Caco-2 (cell line): Measurements from ENCODE around the gene MRPL24. TPM values are rescaled to one million over a fixed set of nuclear protein-coding genes. Genes with fewer than 3 reads are reported as not detected.
A peak's percentile ranks its signal among the peaks of the same experiment; 100 is the strongest.

Experiments used
- BruUV-seq: library from RNA; stranded (reverse); fragments of 400-500 nt; replicated peaks from 2 replicates; lab custom pipeline; 2021; lab: Mats Ljungman, UMichigan
- CTCF ChIA-PET: fragments of 300-600 bp; sonication (Branson Sonifier 250); formaldehyde crosslinking; loops from one replicate; lab custom pipeline; 2022; ENCODE audit warnings: antibody characterized with exemption; lab: Charles Lee
- POLR2A ChIA-PET: fragments of 300-600 bp; sonication (Branson Sonifier 250); formaldehyde crosslinking; loops from one replicate; lab custom pipeline; 2022; ENCODE audit warnings: antibody characterized with exemption; lab: Charles Lee
- DNase-seq, 2 experiments: peaks; one replicate each; pipeline versions ENCODE4 v3.0.0 to v3.0.0-alpha.2; 2020 to 2022
- H3K27me3 ChIP-seq: replicated peaks from 2 replicates; pipeline ENCODE4 v1.6.0; 2011; ENCODE audit warnings: low read length; ENCODE audit not compliant: control insufficient read depth, insufficient read depth
- H3K36me3 ChIP-seq: 2 replicates; pipeline ENCODE4 v1.5.1; 2011; ENCODE audit warnings: low read length; ENCODE audit not compliant: control insufficient read depth, insufficient read depth
- H3K4me1 ChIP-seq: fragments of 250-450 bp; sonication (Bioruptor Pico); 2 replicates; pipeline ENCODE4 v1.5.1; 2020; ENCODE audit warnings: mild to moderate bottlenecking
- H3K4me3 ChIP-seq: 2 replicates; pipeline ENCODE4 v1.5.1; 2011; ENCODE audit warnings: low read depth, mild to moderate bottlenecking, control low read depth, low read length
- H3K9me3 ChIP-seq: fragments of 250-450 bp; sonication (Bioruptor Pico); 2 replicates; pipeline ENCODE4 v1.5.1; 2020; ENCODE audit warnings: mild to moderate bottlenecking, moderate library complexity
- H3K27ac Mint-ChIP-seq: one replicate; pipeline ENCODE4 v1.8.0; 2022; ENCODE audit warnings: mixed read lengths; ENCODE audit not compliant: unreplicated experiment
- H3K27me3 Mint-ChIP-seq: one replicate; pipeline ENCODE4 v1.8.0; 2022; ENCODE audit warnings: mixed read lengths; ENCODE audit not compliant: insufficient read depth, unreplicated experiment
- H3K36me3 Mint-ChIP-seq: one replicate; pipeline ENCODE4 v1.8.0; 2022; ENCODE audit warnings: mild to moderate bottlenecking, mixed read lengths; ENCODE audit not compliant: insufficient read depth, unreplicated experiment
- H3K4me1 Mint-ChIP-seq: one replicate; pipeline ENCODE4 v1.8.0; 2022; ENCODE audit warnings: low read depth, mixed read lengths; ENCODE audit not compliant: unreplicated experiment
- H3K4me3 Mint-ChIP-seq: one replicate; pipeline ENCODE4 v1.8.0; 2022; ENCODE audit warnings: mild to moderate bottlenecking, moderate library complexity, mixed read lengths; ENCODE audit not compliant: unreplicated experiment
- H3K9me3 Mint-ChIP-seq: one replicate; pipeline ENCODE4 v1.8.0; 2022; ENCODE audit warnings: mixed read lengths; ENCODE audit not compliant: unreplicated experiment
- CTCF ChIP-seq, 2 experiments: fragments of 200-600 bp in 1 of 2; IDR thresholded peaks; 1 replicate in 1 of 2; 2 replicates in 1 of 2; pipeline versions ENCODE4 v1.5.1 to v1.8.0; 2011 to 2022; ENCODE audit warnings: antibody characterized with exemption in 1 of 2, control low read depth in 1 of 2, inconsistent platforms in 1 of 2, low read depth in 1 of 2, low read length in 1 of 2, mild to moderate bottlenecking in 1 of 2, moderate library complexity in 1 of 2; ENCODE audit not compliant: insufficient read depth in 1 of 2, severe bottlenecking in 1 of 2, unreplicated experiment in 1 of 2
- intact Hi-C: fragments of 100-400 bp; cut with micrococcal nuclease; formaldehyde crosslinking; loops from one replicate; pipeline ENCODE4 v1.10.0; 2022; ENCODE audit not compliant: unreplicated experiment
- total RNA-seq: library from RNA; stranded (reverse); gene quantifications from 2 replicates; pipeline ENCODE4 v1.2.3, GENCODE V29; 2022

The MRPL24 gene
- total RNA-seq, 1 experiment from 2014 or later = 52.6 TPM

DNA sequence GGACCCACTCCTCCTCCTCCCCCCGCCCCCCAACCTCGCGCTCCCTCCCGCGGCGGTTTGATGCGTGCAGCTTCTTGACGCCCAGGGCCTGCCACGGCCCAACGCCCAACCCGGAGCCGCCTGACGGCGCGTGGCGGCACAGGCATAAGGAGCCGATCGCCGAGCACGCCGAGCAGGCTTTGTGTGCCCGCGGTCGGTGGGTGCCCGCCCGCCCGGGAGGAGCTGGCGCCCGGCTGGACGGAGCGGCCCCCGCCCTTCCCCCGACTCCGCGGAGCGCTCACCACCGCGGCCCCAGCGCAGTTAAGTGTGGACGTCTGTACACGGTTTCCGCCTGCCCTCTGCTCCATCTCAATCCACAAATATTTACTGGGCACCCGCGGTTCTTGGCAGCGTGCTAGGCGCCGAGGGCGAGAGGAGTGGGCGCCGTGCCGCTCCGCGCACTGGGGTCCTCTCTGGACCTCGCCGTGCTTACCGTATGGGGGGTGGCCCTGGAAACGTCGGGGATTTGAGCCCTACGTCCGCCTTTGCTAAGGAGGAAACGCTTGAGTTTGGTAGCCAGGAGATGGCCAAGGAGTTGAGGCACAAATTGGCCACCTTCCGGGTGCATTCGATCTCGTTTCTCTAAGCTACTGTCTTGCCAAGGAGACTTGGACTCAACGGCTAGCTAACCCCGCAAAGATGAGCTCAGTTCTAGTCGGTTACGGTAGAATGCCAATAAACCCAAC lies 11.0 kb upstream of the MRPL24 start:
- H3K9me3 ChIP-seq = no peaks in the 10 kb centered on the region
- CTCF ChIA-PET = interaction anchor here (0.6 to 2.5 kb wide), 9 partner anchors 10 to 63 kb away, joined by 3 to 24 read pairs (median 4); partner anchors contain the start of genes ISG20L2, METTL25B, MRPL24 and PRCC
- H3K36me3 ChIP-seq = peaks cover 3% of the 10 kb centered on the region
- TF ChIP-seq CTCF (IDR thresholded peaks at IDR 0.05; ENCODE audit: insufficient read depth in 1 of 2, low read depth in 1 of 2, low read length in 1 of 2, severe bottlenecking in 1 of 2, unreplicated experiment in 1 of 2) = peak in 1 of 2 experiments; percentile 23
- Mint-ChIP-seq H3K27ac (peak overlapping the region; percentile 100), H3K4me3 (peak overlapping the region; percentile 79), H3K9me3 (no peaks in the 10 kb centered on the region), H3K27me3 (no peaks in the 10 kb centered on the region), H3K4me1 (peaks cover 21% of the 10 kb centered on the region), H3K36me3 (peaks cover 23% of the 10 kb centered on the region)
- no TSS peak for BruUV-seq
- peak overlapping the region; percentile 55 for H3K4me3 ChIP-seq
- intact Hi-C loops = loop anchor here (1.0 kb wide), 2 partner anchors 15 to 24 kb away; partner anchors contain the start of genes ISG20L2, METTL25B and PRCC
- no peaks in the 10 kb centered on the region for H3K27me3 ChIP-seq
- POLR2A ChIA-PET = interaction anchor here (0.6 to 3.3 kb wide), 10 partner anchors 11 to 439 kb away, joined by 3 to 74 read pairs (median 4); partner anchors contain the start of genes ISG20L2, METTL25B, MRPL24 and PRCC
- DNase-seq = peak; percentile 96 to 99
- H3K4me1 ChIP-seq = peaks cover 34% of the 10 kb centered on the region

DNA sequence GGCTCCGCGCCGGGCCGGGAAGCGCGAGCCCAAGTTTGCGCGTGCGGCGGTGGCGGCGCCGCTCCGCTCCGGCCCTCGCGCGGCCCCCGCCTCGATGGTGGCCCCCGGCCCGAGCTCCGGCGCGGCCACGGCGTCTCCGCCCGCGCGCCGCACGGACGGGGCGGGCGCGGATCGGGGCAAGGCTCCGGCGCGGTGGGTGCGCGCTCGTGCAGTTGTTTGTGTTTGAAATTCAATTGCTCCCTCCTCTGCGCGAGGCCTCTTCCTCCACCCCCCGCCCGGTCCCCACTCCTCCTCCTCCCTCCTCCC lies 10.5 kb upstream of the MRPL24 start, which contains the start of gene HDGF:
Gene HDGF (minus strand): TSS at position 225 of the 306 bp plus-strand sequence. CDS start 246 bp downstream, outside the sequence.
- Mint-ChIP-seq H3K27me3 (no peaks in the 10 kb centered on the region), H3K4me1 (peaks cover 21% of the 10 kb centered on the region), H3K36me3 (peaks cover 28% of the 10 kb centered on the region), H3K9me3 (no peaks in the 10 kb centered on the region), H3K4me3 (peak within 1 kb of the TSS; percentile 79), H3K27ac (peak within 1 kb of the TSS; percentile 100)
- TF ChIP-seq CTCF (IDR thresholded peaks at IDR 0.05; ENCODE audit: insufficient read depth in 1 of 2, low read depth in 1 of 2, low read length in 1 of 2, severe bottlenecking in 1 of 2, unreplicated experiment in 1 of 2) = no peak
- Histone ChIP-seq H3K4me1 (peaks cover 34% of the 10 kb centered on the region), H3K36me3 (peaks cover 3% of the 10 kb centered on the region), H3K4me3 (peak within 1 kb of the TSS; percentile 55), H3K27me3 (no peaks in the 10 kb centered on the region), H3K9me3 (no peaks in the 10 kb centered on the region)
- ChIA-PET POLR2A (interaction anchor here (0.6 to 3.3 kb wide), 11 partner anchors 11 to 439 kb away, joined by 3 to 74 read pairs (median 4); partner anchors contain the start of genes ISG20L2, METTL25B, MRPL24 and PRCC), CTCF (interaction anchor here (0.6 to 2.5 kb wide), 8 partner anchors 10 to 62 kb away, joined by 3 to 24 read pairs (median 4); partner anchors contain the start of genes ISG20L2, METTL25B, MRPL24 and PRCC)
- no TSS peak for BruUV-seq
- no peak for DNase-seq
- intact Hi-C loops = loop anchor here (1.0 kb wide), 2 partner anchors 16 to 23 kb away; partner anchors contain the start of genes ISG20L2, METTL25B and PRCC
